DND-41 (cell line): ENCODE measurements around the gene RAB30.
"Not testable (repeated sequence)": the region's sequence is repeated elsewhere in the genome, so short reads cannot be mapped to it uniquely, and the experiment has no call there.

Experiments used
- ATAC-seq: fragments of 200-7000 bp; cut with Tn5 transposase; 3 replicates; pipeline ENCODE4 v1.9.1; 2021; ENCODE audit warnings: low read depth; ENCODE audit not compliant: insufficient read depth
- DNase-seq: peaks from one replicate; pipeline ENCODE4 v3.0.0-alpha.2; 2020
- H2AFZ ChIP-seq: 2 replicates; pipeline ENCODE4 v1.6.0; 2012; ENCODE audit warnings: low read depth, low read length
- H3K27ac ChIP-seq: 2 replicates; pipeline ENCODE4 v1.5.1; 2012; ENCODE audit warnings: low read length, inconsistent platforms
- H3K27me3 ChIP-seq: fragments of 200-600 bp; sonication (generic); 2 replicates; pipeline ENCODE4 v1.6.0; 2012; ENCODE audit warnings: low read length, mild to moderate bottlenecking, inconsistent platforms; ENCODE audit not compliant: insufficient read depth, poor library complexity
- H3K36me3 ChIP-seq: 2 replicates; pipeline ENCODE4 v1.5.1; 2012; ENCODE audit warnings: low read length, inconsistent platforms; ENCODE audit not compliant: insufficient read depth
- H3K4me1 ChIP-seq: 2 replicates; pipeline ENCODE4 v1.5.1; 2012; ENCODE audit warnings: mild to moderate bottlenecking, low read length; ENCODE audit not compliant: insufficient read depth
- H3K4me2 ChIP-seq: 2 replicates; pipeline ENCODE4 v1.6.0; 2012; ENCODE audit warnings: mild to moderate bottlenecking, moderate library complexity, low read length, inconsistent platforms; ENCODE audit not compliant: insufficient read depth
- H3K4me3 ChIP-seq, 2 experiments: fragments of 200-600 bp in 1 of 2; shearing (Covaris generic) in 1 of 2; 2 replicates each; pipeline ENCODE4 v1.5.1; 2012 to 2016; ENCODE audit warnings: inconsistent platforms in 2 of 2, low read length in 2 of 2, mild to moderate bottlenecking in 2 of 2, low read depth in 1 of 2, moderate library complexity in 1 of 2
- H3K79me2 ChIP-seq: 2 replicates; pipeline ENCODE4 v1.6.0; 2012; ENCODE audit warnings: low read length, inconsistent platforms; ENCODE audit not compliant: insufficient read depth
- H3K9ac ChIP-seq: 2 replicates; pipeline ENCODE4 v1.6.0; 2012; ENCODE audit warnings: low read depth, mild to moderate bottlenecking, inconsistent platforms, low read length, moderate library complexity
- H3K9me3 ChIP-seq: 2 replicates; pipeline ENCODE4 v1.5.1; 2012; ENCODE audit warnings: low read length, moderate library complexity, mild to moderate bottlenecking, inconsistent platforms; ENCODE audit not compliant: insufficient read depth, severe bottlenecking
- H4K20me1 ChIP-seq: 2 replicates; pipeline ENCODE4 v1.6.0; 2012; ENCODE audit warnings: low read length; ENCODE audit not compliant: insufficient read depth
- EZH2 ChIP-seq: IDR thresholded peaks from 3 replicates; pipeline ENCODE4 v1.6.1; 2012; ENCODE audit warnings: borderline replicate concordance, low read depth, mild to moderate bottlenecking, moderate library complexity, low read length, inconsistent platforms; ENCODE audit not compliant: severe bottlenecking
- TF ChIP-seq, protein P1 (sequence below): IDR thresholded peaks from 2 replicates; pipeline ENCODE4 v1.5.1; 2012; ENCODE audit warnings: borderline replicate concordance, low read length, moderate library complexity, mild to moderate bottlenecking; ENCODE audit not compliant: poor library complexity, severe bottlenecking; ENCODE audit errors: extremely low read depth

Gene RAB30

DNA sequence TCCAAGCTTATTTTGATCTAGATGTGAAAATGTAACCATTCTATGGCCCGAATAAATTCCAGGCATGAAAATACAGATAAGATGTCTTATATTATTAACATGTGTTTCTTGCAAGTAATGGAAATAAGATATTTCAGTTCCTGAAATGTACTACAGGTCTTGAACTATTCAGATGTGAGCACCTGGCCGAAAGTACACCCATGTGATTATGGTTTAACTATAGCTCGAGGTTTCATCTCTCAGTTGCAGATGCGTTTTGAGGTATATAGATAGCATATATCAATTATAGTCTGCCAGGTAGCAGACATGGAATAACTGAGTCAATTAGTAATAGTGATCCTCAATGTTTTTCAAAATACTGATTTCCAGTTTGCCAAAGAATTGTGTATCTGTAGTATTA lies 101.9 kb downstream of the RAB30 start:
- Histone ChIP-seq H4K20me1 (no peaks in the 10 kb centered on the region), H3K79me2 (no peaks in the 10 kb centered on the region), H3K27ac (no peak overlapping the region), H3K9me3 (no peaks in the 10 kb centered on the region), H3K4me2 (no peak overlapping the region), H2AFZ (no peak overlapping the region), H3K27me3 (no peaks in the 10 kb centered on the region), H3K4me1 (no peaks in the 10 kb centered on the region), H3K9ac (no peak overlapping the region), H3K36me3 (no peaks in the 10 kb centered on the region), H3K4me3 (no peak overlapping the region)
- TF ChIP-seq, protein P1, sequence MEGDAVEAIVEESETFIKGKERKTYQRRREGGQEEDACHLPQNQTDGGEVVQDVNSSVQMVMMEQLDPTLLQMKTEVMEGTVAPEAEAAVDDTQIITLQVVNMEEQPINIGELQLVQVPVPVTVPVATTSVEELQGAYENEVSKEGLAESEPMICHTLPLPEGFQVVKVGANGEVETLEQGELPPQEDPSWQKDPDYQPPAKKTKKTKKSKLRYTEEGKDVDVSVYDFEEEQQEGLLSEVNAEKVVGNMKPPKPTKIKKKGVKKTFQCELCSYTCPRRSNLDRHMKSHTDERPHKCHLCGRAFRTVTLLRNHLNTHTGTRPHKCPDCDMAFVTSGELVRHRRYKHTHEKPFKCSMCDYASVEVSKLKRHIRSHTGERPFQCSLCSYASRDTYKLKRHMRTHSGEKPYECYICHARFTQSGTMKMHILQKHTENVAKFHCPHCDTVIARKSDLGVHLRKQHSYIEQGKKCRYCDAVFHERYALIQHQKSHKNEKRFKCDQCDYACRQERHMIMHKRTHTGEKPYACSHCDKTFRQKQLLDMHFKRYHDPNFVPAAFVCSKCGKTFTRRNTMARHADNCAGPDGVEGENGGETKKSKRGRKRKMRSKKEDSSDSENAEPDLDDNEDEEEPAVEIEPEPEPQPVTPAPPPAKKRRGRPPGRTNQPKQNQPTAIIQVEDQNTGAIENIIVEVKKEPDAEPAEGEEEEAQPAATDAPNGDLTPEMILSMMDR = no peak
- TF ChIP-seq EZH2 = no peak
- ATAC-seq (no peak), DNase-seq (no peak)

DNA sequence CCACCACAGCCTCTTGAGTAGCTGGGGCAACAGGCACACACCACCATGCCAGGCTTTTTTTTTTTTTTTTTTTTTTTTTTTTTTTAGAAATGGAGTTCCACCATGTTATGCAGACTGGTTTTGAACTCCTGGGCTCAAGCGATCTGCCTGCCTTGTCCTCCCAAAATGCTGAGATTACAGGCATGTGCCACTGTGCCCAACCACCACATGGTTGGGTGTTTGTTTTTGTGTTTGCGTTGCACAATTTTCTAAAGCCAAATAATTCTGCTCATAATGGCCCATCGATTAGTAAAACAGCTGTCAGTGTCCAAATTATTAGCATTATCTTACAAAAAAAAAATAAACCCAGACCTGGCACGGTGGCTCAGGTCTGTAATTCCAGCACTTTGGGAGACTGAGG lies 104.3 kb downstream of the RAB30 start:
- Histone ChIP-seq H4K20me1 (no peaks in the 10 kb centered on the region), H3K27ac (no peak overlapping the region), H3K4me2 (no peak overlapping the region), H3K9me3 (no peaks in the 10 kb centered on the region), H3K27me3 (no peaks in the 10 kb centered on the region), H3K4me1 (no peaks in the 10 kb centered on the region), H2AFZ (no peak overlapping the region), H3K9ac (no peak overlapping the region), H3K4me3 (no peak overlapping the region), H3K79me2 (no peaks in the 10 kb centered on the region), H3K36me3 (no peaks in the 10 kb centered on the region)
- ATAC-seq = no peak
- DNase-seq = no peak
- no peak for TF ChIP-seq EZH2

DNA sequence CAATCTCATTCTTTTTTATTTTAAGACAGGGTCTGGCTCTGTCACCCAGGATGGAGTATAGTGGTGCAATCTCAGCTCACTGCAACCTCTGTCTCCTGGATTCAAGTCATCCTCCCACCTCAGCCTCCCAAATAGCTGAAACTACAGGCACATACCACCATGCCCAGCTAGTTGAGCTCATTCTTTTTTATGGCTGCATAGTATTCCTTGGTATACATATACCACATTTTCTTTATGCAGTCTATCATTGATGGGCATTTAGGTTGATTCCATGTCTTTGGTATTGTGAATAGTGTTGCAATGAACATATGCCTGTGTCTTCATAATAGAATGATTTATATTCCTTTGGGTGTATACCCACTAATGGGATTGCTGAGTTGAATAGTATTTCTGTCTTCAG lies 109.7 kb downstream of the RAB30 start:
- peaks cover 21% of the 10 kb centered on the region for H3K4me1 ChIP-seq
- H3K27me3 ChIP-seq, H3K27ac ChIP-seq, DNase-seq, H4K20me1 ChIP-seq, H3K4me2 ChIP-seq, ATAC-seq, H2AFZ ChIP-seq, H3K9ac ChIP-seq, H3K4me3 ChIP-seq, H3K9me3 ChIP-seq, H3K79me2 ChIP-seq, H3K36me3 ChIP-seq: not testable (repeated sequence)

DNA sequence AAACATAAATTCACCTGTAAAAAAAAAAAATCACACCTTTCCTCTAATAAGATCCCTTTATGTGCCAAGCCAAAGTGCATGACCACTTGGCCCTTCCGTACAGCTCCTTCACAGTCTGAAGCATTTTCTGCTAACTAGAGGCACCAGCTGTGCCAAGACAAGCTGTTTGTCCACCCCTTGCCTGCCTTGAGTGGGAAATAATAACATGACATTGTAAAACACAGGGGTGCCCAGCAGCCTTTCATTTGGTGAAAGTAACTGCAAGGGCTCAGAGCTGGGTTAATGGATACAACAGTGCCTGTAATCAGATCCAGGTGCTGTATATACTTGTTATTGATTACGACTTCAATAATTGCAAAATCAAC lies 110.9 kb downstream of the RAB30 start:
- Histone ChIP-seq H3K79me2 (no peaks in the 10 kb centered on the region), H3K9me3 (no peaks in the 10 kb centered on the region), H3K27me3 (no peaks in the 10 kb centered on the region), H3K27ac (peak overlapping the region; percentile 72), H4K20me1 (no peaks in the 10 kb centered on the region), H3K4me3 (no peak overlapping the region), H3K9ac (peak overlapping the region; percentile 38; the same call in 1 of the 2 replicates), H2AFZ (peak overlapping the region; percentile 82), H3K36me3 (no peaks in the 10 kb centered on the region), H3K4me2 (peak overlapping the region; percentile 56; the same call in 1 of the 2 replicates), H3K4me1 (peaks cover 32% of the 10 kb centered on the region)
- ATAC-seq = no peak
- no peak for DNase-seq
- TF ChIP-seq EZH2 = no peak
- TF ChIP-seq, protein P1 = no peak
